Inferior parietal cortex (tissue), 1 donor: ENCODE results near the gene C20orf141.
"Not testable (repeated sequence)": the region's sequence is repeated elsewhere in the genome, so short reads cannot be mapped to it uniquely, and the experiment has no call there.

Experiments
- DNase-seq: peaks from one replicate; pipeline ENCODE4 v3.0.0-alpha.2; 2016; ENCODE audit errors: extremely low spot score

C20orf141 gene

GRCh38 chr20:2814587-2815051 is at the start of gene C20orf141:
Gene C20orf141 (plus strand): TSS chr20:2814987. CDS start chr20:2815185, 198 bp downstream.
- DNase-seq: no peak

GRCh38 chr20:2767768-2768631 is 46.8 kb upstream of the C20orf141 start:
- DNase-seq: no peak

- no peak for DNase-seq
These were observed 46.2 kb upstream of the C20orf141 start for GRCh38 chr20:2768632-2769015.

- not testable (repeated sequence) for DNase-seq
These were observed 44.7 kb upstream of the C20orf141 start for GRCh38 chr20:2770091-2770490.

- no peak for DNase-seq
These were observed 43.1 kb upstream of the C20orf141 start for GRCh38 chr20:2771631-2772080.

GRCh38 chr20:2773812-2774211 is 41.0 kb upstream of the C20orf141 start:
- DNase-seq: no peak

- DNase-seq: no peak
These were observed 39.6 kb upstream of the C20orf141 start for GRCh38 chr20:2775139-2775538.

- no peak for DNase-seq
These were observed 36.0 kb upstream of the C20orf141 start for GRCh38 chr20:2778602-2779321.

- no peak for DNase-seq
These were observed 33.8 kb upstream of the C20orf141 start for GRCh38 chr20:2780948-2781347.

- DNase-seq: no peak
These were observed 30.8 kb upstream of the C20orf141 start for GRCh38 chr20:2783908-2784566.

- DNase-seq: no peak
These were observed 21.3 kb upstream of the C20orf141 start for GRCh38 chr20:2793471-2793870.

GRCh38 chr20:2794202-2794748 is 20.5 kb upstream of the C20orf141 start:
- no peak for DNase-seq

- DNase-seq: no peak
These were observed 19.8 kb upstream of the C20orf141 start for GRCh38 chr20:2794866-2795447.

GRCh38 chr20:2795451-2795850 is 19.3 kb upstream of the C20orf141 start:
- no peak for DNase-seq

GRCh38 chr20:2796011-2796660 is 18.7 kb upstream of the C20orf141 start:
- no peak for DNase-seq

GRCh38 chr20:2797136-2797983 is 17.4 kb upstream of the C20orf141 start:
- DNase-seq: no peak

- DNase-seq: no peak
These were observed 16.5 kb upstream of the C20orf141 start for GRCh38 chr20:2798095-2798805.

- DNase-seq: no peak
These were observed 16.0 kb upstream of the C20orf141 start for GRCh38 chr20:2798814-2799213.

GRCh38 chr20:2799271-2799670 is 15.5 kb upstream of the C20orf141 start:
- no peak for DNase-seq
